Tibial nerve (tissue), 4 donors: ENCODE data around the gene MXRA5. TPM values are rescaled to one million over a fixed set of nuclear protein-coding genes. Genes with fewer than 3 reads are reported as not detected.
"Not testable (repeated sequence)": the region's sequence is repeated elsewhere in the genome, so short reads cannot be mapped to it uniquely, and the experiment has no call there.

Experiments used
- DNase-seq, 2 donors: peaks; one replicate each; pipeline ENCODE4 v3.0.0-alpha.2; 2019; ENCODE audit warnings: low spot score in 2 of 2
- H3K27ac ChIP-seq, 4 donors: fragments of 200-600 bp; sonication (generic) in 3 of 4; one replicate each; pipeline ENCODE4 v1.5.1; 2017 to 2019; ENCODE audit warnings: mild to moderate bottlenecking in 1 of 4
- H3K27me3 ChIP-seq, 2 donors: fragments of 200-600 bp; sonication (generic) in 1 of 2; one replicate each; pipeline versions ENCODE4 v1.5.1 to v1.6.0; 2017 to 2019
- H3K36me3 ChIP-seq, 3 donors: fragments of 200-600 bp; sonication (generic); one replicate each; pipeline ENCODE4 v1.5.1; 2018 to 2019
- H3K4me1 ChIP-seq, 4 donors: fragments of 200-600 bp; sonication (generic) in 3 of 4; one replicate each; pipeline ENCODE4 v1.5.1; 2017 to 2019
- H3K4me3 ChIP-seq, 4 donors: fragments of 200-600 bp; sonication (generic) in 3 of 4; one replicate each; pipeline ENCODE4 v1.5.1; 2017 to 2019; ENCODE audit warnings: mild to moderate bottlenecking in 1 of 4, moderate library complexity in 1 of 4
- H3K9me3 ChIP-seq, 4 donors: fragments of 200-600 bp; sonication (generic) in 3 of 4; one replicate each; pipeline ENCODE4 v1.5.1; 2017 to 2019
- CTCF ChIP-seq, 5 experiments: fragments of 200-600 bp in 3 of 5; fragments of 450-650 bp in 2 of 5; sonication (generic) in 3 of 5; IDR thresholded peaks; one replicate each; pipeline ENCODE4 v1.5.1; 2016 to 2019; ENCODE audit warnings: antibody characterized with exemption in 5 of 5, mild to moderate bottlenecking in 3 of 5, moderate library complexity in 2 of 5
- EP300 ChIP-seq, 2 donors: sonication (generic); formaldehyde crosslinking; IDR thresholded peaks; one replicate each; pipeline ENCODE4 v1.6.1; 2017; ENCODE audit warnings: antibody characterized with exemption in 2 of 2, mild to moderate bottlenecking in 1 of 2
- POLR2A ChIP-seq, 2 donors: fragments of 450-650 bp; IDR thresholded peaks; one replicate each; pipeline ENCODE4 v1.6.1; 2017; ENCODE audit warnings: antibody characterized with exemption in 2 of 2, mild to moderate bottlenecking in 2 of 2, moderate library complexity in 2 of 2
- WGBS, 2 donors: methylation state at CpG; one replicate each; pipeline ENCODE4 v1.1.5; 2018; 5-methylcytosine and 5-hydroxymethylcytosine counted together
- total RNA-seq, 4 donors: library from RNA; depleted of rRNA; stranded (reverse); fragments of >200 nt; gene quantifications; one replicate each; pipeline ENCODE4 v1.1.0, GENCODE V29; 2016

MXRA5 gene
- total RNA-seq, 4 donors from 2014 or later, result 0.22 to 1.8 (median 0.72) TPM

- no peaks in the 10 kb centered on the region for H3K27me3 ChIP-seq
- no peak overlapping the region for H3K27ac ChIP-seq
- no peaks in the 10 kb centered on the region for H3K9me3 ChIP-seq
- no peak for DNase-seq
- WGBS, 2 donors, result 68 to 70% methylated on average over 3 of the region's 3 CpGs
- no peaks in the 10 kb centered on the region for H3K4me1 ChIP-seq
- no peaks in the 10 kb centered on the region for H3K36me3 ChIP-seq
- no peak overlapping the region for H3K4me3 ChIP-seq
- peak in 1 of 2 donors; percentile 6 for TF ChIP-seq EP300 (IDR thresholded peaks at IDR 0.05)
- no peak for TF ChIP-seq CTCF (IDR thresholded peaks at IDR 0.05)
Observed at GRCh38 chrX:3374108-3374800, 27.8 kb upstream of the MXRA5 start.

DNA sequence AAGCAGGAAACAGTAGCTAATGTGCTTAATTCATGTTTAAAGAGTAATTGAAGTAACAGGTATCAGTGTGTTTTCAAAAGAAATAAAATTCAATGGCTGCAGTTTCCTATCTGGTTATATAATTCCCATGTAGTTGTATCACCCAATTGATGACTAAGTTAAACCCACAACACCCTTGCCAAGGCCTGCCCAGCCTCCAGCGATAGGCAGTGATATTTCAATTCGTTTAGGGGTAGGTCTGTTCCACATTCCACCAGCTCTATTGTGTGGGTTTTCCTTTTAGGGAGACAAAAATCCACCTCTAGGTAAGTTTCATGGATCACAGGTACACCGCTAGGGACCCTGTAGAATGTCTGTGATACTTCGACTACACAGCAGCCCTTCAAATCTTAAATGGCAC lies 24.7 kb upstream of the MXRA5 start:
- Histone ChIP-seq H3K4me1 (no peaks in the 10 kb centered on the region), H3K27me3 (no peaks in the 10 kb centered on the region), H3K36me3 (no peaks in the 10 kb centered on the region), H3K27ac (no peak overlapping the region), H3K9me3 (no peaks in the 10 kb centered on the region), H3K4me3 (no peak overlapping the region)
- TF ChIP-seq EP300 (IDR thresholded peaks at IDR 0.05) (no peak), POLR2A (IDR thresholded peaks at IDR 0.05) (no peak), CTCF (IDR thresholded peaks at IDR 0.05) (no peak)
- 80 to 84% methylated on average over 4 of the region's 4 CpGs for WGBS, 2 donors
- no peak for DNase-seq

DNA sequence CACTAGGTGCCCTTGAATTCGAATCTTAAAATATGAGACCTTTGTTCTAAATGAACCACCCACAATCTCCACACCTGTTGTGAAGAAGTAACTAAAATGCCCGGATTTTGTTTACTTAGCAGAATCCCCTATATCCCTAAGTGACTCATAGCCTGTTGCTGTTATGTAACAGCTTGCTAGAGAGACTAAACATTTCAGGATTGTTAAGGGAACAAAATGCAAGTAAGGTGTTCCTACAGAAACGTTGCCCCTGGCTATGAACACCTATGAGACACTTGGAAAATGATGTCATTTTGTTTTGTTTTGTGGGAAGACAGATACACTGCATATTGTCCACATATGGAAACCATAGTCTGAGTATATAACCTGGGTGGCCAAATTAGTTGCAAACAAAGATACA lies 24.2 kb upstream of the MXRA5 start:
- no peak overlapping the region for H3K27ac ChIP-seq
- TF ChIP-seq CTCF (IDR thresholded peaks at IDR 0.05) (no peak), EP300 (IDR thresholded peaks at IDR 0.05) (no peak), POLR2A (IDR thresholded peaks at IDR 0.05) (no peak)
- WGBS, 2 donors, result 33 to 44% methylated on average over 3 of the region's 3 CpGs
- H3K4me1 ChIP-seq, result no peaks in the 10 kb centered on the region
- DNase-seq, result no peak
- no peaks in the 10 kb centered on the region for H3K36me3 ChIP-seq
- H3K27me3 ChIP-seq, result no peaks in the 10 kb centered on the region
- H3K4me3 ChIP-seq, result no peak overlapping the region
- no peaks in the 10 kb centered on the region for H3K9me3 ChIP-seq

DNA sequence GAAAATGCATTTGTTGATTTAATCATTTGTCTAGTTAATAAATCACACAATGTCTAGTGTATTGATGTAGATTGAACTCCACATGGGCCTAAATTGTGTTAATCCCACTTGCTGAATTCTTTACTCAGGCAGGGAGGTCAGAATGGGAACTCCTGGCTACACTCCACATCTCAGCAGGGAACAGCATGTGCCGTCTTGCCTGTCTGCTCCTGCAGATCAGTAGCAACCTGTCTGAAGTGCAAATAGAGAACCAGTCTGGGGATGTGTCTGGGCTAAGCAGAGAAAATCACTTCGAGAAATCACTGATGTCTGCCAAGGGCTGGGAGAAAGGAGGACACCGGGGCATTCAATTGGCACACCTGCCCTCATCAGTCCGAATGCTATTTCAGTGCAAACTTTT lies 16.5 kb upstream of the MXRA5 start:
- Histone ChIP-seq H3K36me3 (no peaks in the 10 kb centered on the region), H3K9me3 (no peaks in the 10 kb centered on the region), H3K27me3 (no peaks in the 10 kb centered on the region), H3K4me3 (no peak overlapping the region), H3K4me1 (no peaks in the 10 kb centered on the region), H3K27ac (no peak overlapping the region)
- 77 to 86% methylated on average over 4 of the region's 4 CpGs for WGBS, 2 donors
- no peak for DNase-seq
- TF ChIP-seq EP300 (IDR thresholded peaks at IDR 0.05), result no peak
- TF ChIP-seq POLR2A (IDR thresholded peaks at IDR 0.05), result no peak
- TF ChIP-seq CTCF (IDR thresholded peaks at IDR 0.05), result no peak

DNA sequence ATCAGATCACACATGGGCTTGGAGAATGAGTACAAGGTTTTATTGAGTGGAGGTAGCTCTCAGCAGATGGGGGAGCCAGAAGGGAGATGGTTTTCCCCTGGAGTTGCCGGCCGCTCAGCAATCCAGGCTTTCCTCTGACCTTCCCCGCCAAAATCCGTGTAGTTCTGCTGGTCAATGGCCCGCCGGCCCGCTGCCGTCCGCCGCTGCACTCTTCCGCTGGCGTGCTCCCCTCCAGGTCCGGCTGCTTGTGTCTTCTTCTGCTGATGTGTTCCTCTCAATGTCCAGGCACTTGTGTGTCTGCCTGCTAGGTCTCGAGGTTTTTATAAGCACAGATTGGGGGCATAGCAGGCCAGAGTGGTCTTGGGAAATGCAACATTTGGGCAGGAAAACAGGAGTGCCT lies 14.4 kb upstream of the MXRA5 start:
- Histone ChIP-seq H3K36me3 (no peaks in the 10 kb centered on the region), H3K4me1 (no peaks in the 10 kb centered on the region), H3K27ac (no peak overlapping the region), H3K27me3 (no peaks in the 10 kb centered on the region), H3K9me3 (no peaks in the 10 kb centered on the region), H3K4me3 (no peak overlapping the region)
- TF ChIP-seq EP300 (IDR thresholded peaks at IDR 0.05) (no peak), CTCF (IDR thresholded peaks at IDR 0.05) (no peak), POLR2A (IDR thresholded peaks at IDR 0.05) (no peak)
- 89 to 100% methylated on average over 1 to 14 of the region's 14 CpGs for WGBS, 2 donors
- DNase-seq, result no peak

DNA sequence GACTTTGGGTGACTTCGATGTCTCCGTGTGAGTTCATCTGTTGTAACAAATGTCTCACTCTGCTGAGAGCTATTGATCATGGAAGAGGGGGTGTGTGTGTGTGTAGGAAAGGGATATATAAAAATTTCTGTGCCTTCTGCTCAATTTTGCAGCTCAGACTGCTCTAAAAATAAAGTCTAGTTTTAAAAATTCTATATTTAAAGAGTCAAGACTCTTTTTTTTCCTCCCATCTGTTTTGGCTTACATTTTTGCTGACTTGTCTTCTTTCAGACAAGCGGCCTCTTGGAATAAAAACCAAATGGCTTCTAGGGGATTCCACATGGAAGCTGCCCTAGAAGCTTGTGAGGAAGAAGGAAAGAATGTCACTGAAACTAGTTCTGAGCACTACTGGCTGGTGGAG lies 6.3 kb upstream of the MXRA5 start:
- not testable (repeated sequence) for DNase-seq, H3K4me3 ChIP-seq, H3K27ac ChIP-seq, H3K27me3 ChIP-seq, H3K9me3 ChIP-seq, H3K4me1 ChIP-seq, H3K36me3 ChIP-seq
- 79 to 88% methylated on average over 3 of the region's 3 CpGs for WGBS, 2 donors
